ENCODE measurements around the gene DPEP1.
"Not testable (repeated sequence)": the region's sequence is repeated elsewhere in the genome, so short reads cannot be mapped to it uniquely, and the experiment has no call there.

- TF ChIP-seq CTCF (conservative IDR thresholded peaks at IDR 0.05; ENCODE audit: low read length); EZH2phosphoT487 (IDR thresholded peaks at IDR 0.05; ENCODE audit: borderline replicate concordance): not testable (repeated sequence)
Observed at GRCh38 chr16:89570983-89571598, 42.4 kb upstream of the DPEP1 start.
